Endothelial cell of umbilical vein (primary cell): Measurements from ENCODE around the gene EFNB3. TPM values are rescaled to one million over a fixed set of nuclear protein-coding genes. Genes with fewer than 3 reads are reported as not detected.

Source experiments
- BruUV-seq: library from RNA; stranded (reverse); fragments of 400-500 nt; replicated peaks from 2 replicates; lab custom pipeline; 2021; lab: Mats Ljungman, UMichigan
- CTCF ChIA-PET: fragments of 300-600, 350-600 bp; sonication (Branson Sonifier 250); formaldehyde crosslinking; loops from one replicate; lab custom pipeline; 2021; ENCODE audit warnings: antibody characterized with exemption, inconsistent platforms; lab: Charles Lee
- POLR2A ChIA-PET: fragments of 300-600, 350-600 bp; sonication (Branson Sonifier 250); formaldehyde crosslinking; loops from one replicate; lab custom pipeline; 2021; ENCODE audit warnings: antibody characterized with exemption, inconsistent platforms; lab: Charles Lee
- DNase-seq: peaks from one replicate; pipeline ENCODE4 v3.0.0-alpha.2; 2011; ENCODE audit warnings: low read depth, low spot score
- FAIRE-seq: peaks from 2 replicates; lab custom pipeline; 2011; peaks lifted over from hg19 to GRCh38; lab: Jason Lieb, UNC
- H2AFZ ChIP-seq: 2 replicates; pipeline ENCODE4 v1.6.0; 2012; ENCODE audit warnings: low read depth, low read length, control low read depth, inconsistent platforms
- H3K27ac ChIP-seq: 2 replicates; pipeline ENCODE4 v1.5.1; 2011; ENCODE audit warnings: low read depth, mild to moderate bottlenecking, control low read depth, low read length, moderate library complexity; ENCODE audit not compliant: insufficient read depth
- H3K27me3 ChIP-seq, 2 experiments: 2 replicates each; pipeline versions ENCODE4 v1.6.0 to v1.6.1; 2011; ENCODE audit warnings: low read length in 2 of 2, mixed read lengths in 1 of 2; ENCODE audit not compliant: control insufficient read depth in 2 of 2, insufficient read depth in 2 of 2
- H3K36me3 ChIP-seq, 2 experiments: 2 replicates in 1 of 2; 3 replicates in 1 of 2; pipeline ENCODE4 v1.5.1; 2011; ENCODE audit warnings: low read length in 2 of 2, mild to moderate bottlenecking in 1 of 2, moderate library complexity in 1 of 2; ENCODE audit not compliant: control insufficient read depth in 2 of 2, insufficient read depth in 2 of 2; ENCODE audit errors: extremely low read depth in 1 of 2
- H3K4me1 ChIP-seq: 3 replicates; pipeline ENCODE4 v1.5.1; 2011; ENCODE audit warnings: mild to moderate bottlenecking, low read length; ENCODE audit not compliant: control insufficient read depth, insufficient read depth; ENCODE audit errors: extremely low read depth
- H3K4me2 ChIP-seq: 2 replicates; pipeline ENCODE4 v1.6.1; 2011; ENCODE audit warnings: low read length, control low read depth, mixed read lengths; ENCODE audit not compliant: insufficient read depth
- H3K4me3 ChIP-seq, 3 experiments: fragments of 200-600 bp in 1 of 3; sonication (generic), shearing (Covaris generic) in 1 of 3; replicated peaks in 1 of 3; 2 replicates each; pipeline ENCODE4 v1.5.1; 2011 to 2016; ENCODE audit warnings: control low read depth in 3 of 3, low read length in 3 of 3, mild to moderate bottlenecking in 2 of 3, inconsistent platforms in 1 of 3, low read depth in 1 of 3, moderate library complexity in 1 of 3; ENCODE audit not compliant: insufficient read depth in 1 of 3
- H3K79me2 ChIP-seq: 2 replicates; pipeline ENCODE4 v1.6.0; 2012; ENCODE audit warnings: low read length, inconsistent platforms; ENCODE audit not compliant: control insufficient read depth, insufficient read depth
- H3K9ac ChIP-seq: replicated peaks from 2 replicates; pipeline ENCODE3; 2011; ENCODE audit warnings: low read length, control low read depth; ENCODE audit not compliant: insufficient read depth; ENCODE audit errors: extremely low read depth
- H3K9me1 ChIP-seq: replicated peaks from 3 replicates; pipeline ENCODE4 v1.6.0; 2011; ENCODE audit warnings: mild to moderate bottlenecking, low read length; ENCODE audit not compliant: control insufficient read depth, insufficient read depth; ENCODE audit errors: extremely low read depth
- H3K9me3 ChIP-seq: replicated peaks from 2 replicates; pipeline ENCODE4 v1.5.1; 2012; ENCODE audit warnings: low read length, inconsistent platforms; ENCODE audit not compliant: control insufficient read depth, insufficient read depth
- H4K20me1 ChIP-seq: replicated peaks from 2 replicates; pipeline ENCODE3; 2011; ENCODE audit warnings: mild to moderate bottlenecking, low read length; ENCODE audit not compliant: control insufficient read depth, insufficient read depth; ENCODE audit errors: extremely low read depth
- CTCF ChIP-seq, 2 donors: IDR thresholded peaks; 1 replicate in 1 of 2; 2 replicates in 1 of 2; pipeline ENCODE4 v1.5.1; 2011; ENCODE audit warnings: low read length in 2 of 2, mild to moderate bottlenecking in 2 of 2, moderate library complexity in 2 of 2, control low read depth in 1 of 2, inconsistent platforms in 1 of 2, low read depth in 1 of 2; ENCODE audit not compliant: insufficient read depth in 1 of 2; ENCODE audit errors: extremely low read depth in 1 of 2
- EZH2 ChIP-seq: IDR thresholded peaks from 2 replicates; pipeline ENCODE4 v1.6.1; 2012; ENCODE audit warnings: borderline replicate concordance, low read depth, mild to moderate bottlenecking, moderate library complexity, low read length, inconsistent platforms; ENCODE audit not compliant: severe bottlenecking
- FOS ChIP-seq: IDR thresholded peaks from 2 replicates; pipeline ENCODE4 v1.6.1; 2011; ENCODE audit warnings: mild to moderate bottlenecking, low read length, moderate library complexity, borderline replicate concordance; ENCODE audit not compliant: insufficient read depth
- GATA2 ChIP-seq: IDR thresholded peaks from 2 replicates; pipeline ENCODE4 v1.7.0; 2011; ENCODE audit warnings: low read depth, mild to moderate bottlenecking, moderate library complexity, mixed read lengths, low read length; ENCODE audit not compliant: insufficient read length, insufficient read depth
- JUN ChIP-seq: IDR thresholded peaks from 2 replicates; pipeline ENCODE4 v1.6.1; 2011; ENCODE audit warnings: borderline replicate concordance, low read depth; ENCODE audit not compliant: insufficient read length, insufficient read depth
- MYC ChIP-seq: IDR thresholded peaks from one replicate; pipeline ENCODE4 v1.6.1; 2011; ENCODE audit warnings: mild to moderate bottlenecking, low read depth, low read length
- POLR2A ChIP-seq: IDR thresholded peaks from 2 replicates; pipeline ENCODE4 v1.6.1; 2012; ENCODE audit warnings: low read depth, mild to moderate bottlenecking, control low read depth, low read length
- POLR2AphosphoS5 ChIP-seq: IDR thresholded peaks from 2 replicates; pipeline ENCODE4 v1.6.1; 2012; ENCODE audit warnings: low read depth, mild to moderate bottlenecking, control low read depth, low read length, moderate library complexity; ENCODE audit not compliant: insufficient read depth
- dilution Hi-C: fragments of 300-500 bp; cut with MboI; formaldehyde crosslinking; loops from one replicate; pipeline ENCODE4 v1.15.0; 2019; ENCODE audit warnings: low sequenced_read_pairs; ENCODE audit not compliant: extremely low pct_ligation_motif_present
- intact Hi-C: fragments of 100-400 bp; cut with micrococcal nuclease; formaldehyde crosslinking; loops from one replicate; pipeline ENCODE4 v1.10.0; 2022
- polyA plus RNA-seq, 4 experiments: library from polyadenylated mRNA; depleted of rRNA in 3 of 4; stranded (reverse) in 3 of 4; unstranded in 1 of 4; fragments of >200 nt; gene quantifications; 2 replicates each; pipeline versions ENCODE4 v1.2.1 to v1.2.3, GENCODE V29; 2011 to 2012; ENCODE audit warnings: missing spikeins in 1 of 4
- total RNA-seq: library from RNA; stranded (reverse); gene quantifications from 2 replicates; pipeline ENCODE4 v1.2.3, GENCODE V29; 2021
- TF ChIP-seq, protein P1 (sequence below): IDR thresholded peaks from 2 replicates; pipeline ENCODE4 v1.6.1; 2011; ENCODE audit not compliant: insufficient read depth, insufficient read length

Gene EFNB3
- total and polyA plus RNA-seq, 2 donors (not counting 3 experiments of a cell fraction or from before 2014, with no cell fraction given) = 1.1 to 2.9 TPM

DNA sequence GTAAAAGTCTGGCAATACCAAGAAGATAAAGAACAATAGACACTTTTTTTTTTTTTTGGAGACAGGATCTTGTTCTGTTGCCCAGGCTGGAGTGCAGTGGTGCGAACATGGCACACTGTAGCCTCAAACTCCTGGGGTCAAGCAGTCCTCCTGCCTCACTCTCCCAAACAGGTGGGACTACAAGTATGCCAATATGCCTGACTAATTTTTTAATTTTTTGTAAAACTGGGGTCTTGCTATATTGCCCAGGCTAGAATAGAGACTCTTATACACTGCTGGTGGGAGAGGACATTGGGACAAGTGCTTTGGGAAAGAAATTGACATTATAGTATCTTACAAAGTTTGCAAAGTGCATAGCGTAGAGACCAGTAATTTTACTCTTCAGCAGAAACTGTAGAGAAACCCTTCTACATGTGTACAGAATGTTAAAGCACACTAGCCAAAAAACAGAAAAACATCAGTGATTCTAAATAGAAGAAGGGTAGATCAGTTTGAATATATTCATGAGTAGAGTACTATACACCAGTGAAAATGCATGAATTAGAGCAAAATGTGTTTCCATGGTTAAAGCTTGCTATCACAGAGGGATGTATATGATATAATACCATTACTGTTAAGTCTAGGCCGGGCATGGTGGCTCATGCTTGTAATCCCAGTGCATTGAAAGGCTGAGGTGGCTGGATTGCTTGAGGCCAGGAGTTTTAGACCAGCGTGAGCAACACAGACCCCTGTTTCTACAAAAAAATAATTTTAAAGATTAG is 7.0 kb upstream of the EFNB3 start:
- Histone ChIP-seq H3K79me2 (no peaks in the 10 kb centered on the region), H4K20me1 (no peaks in the 10 kb centered on the region), H3K27ac (no peak overlapping the region), H3K4me3 (no peak overlapping the region), H3K27me3 (no peaks in the 10 kb centered on the region), H3K9ac (no peak overlapping the region), H3K9me1 (no peaks in the 10 kb centered on the region), H3K9me3 (no peaks in the 10 kb centered on the region), H2AFZ (no peak overlapping the region), H3K4me2 (no peak overlapping the region), H3K4me1 (no peaks in the 10 kb centered on the region), H3K36me3 (peaks cover 0 to 8% of the 10 kb centered on the region in 2 experiments)
- dilution Hi-C loops = no loop called here
- BruUV-seq = no TSS peak
- ChIA-PET POLR2A (no interaction called here), CTCF (no interaction called here)
- TF ChIP-seq EZH2 (no peak), CTCF (IDR thresholded peaks at IDR 0.05; ENCODE audit: extremely low read depth in 1 of 2, insufficient read depth in 1 of 2, low read depth in 1 of 2, low read length in 2 of 2) (no peak), GATA2 (no peak), POLR2AphosphoS5 (no peak), MYC (no peak), FOS (no peak), POLR2A (no peak), JUN (no peak)
- TF ChIP-seq, protein P1, sequence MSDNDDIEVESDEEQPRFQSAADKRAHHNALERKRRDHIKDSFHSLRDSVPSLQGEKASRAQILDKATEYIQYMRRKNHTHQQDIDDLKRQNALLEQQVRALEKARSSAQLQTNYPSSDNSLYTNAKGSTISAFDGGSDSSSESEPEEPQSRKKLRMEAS = no peak
- intact Hi-C loops = no loop called here
- DNase-seq (no peak), FAIRE-seq (no peak)
